ENCODE measurements around the gene CEACAM4. TPM values are rescaled to one million over a fixed set of nuclear protein-coding genes. Genes with fewer than 3 reads are reported as not detected.
"Not testable (repeated sequence)": the region's sequence is repeated elsewhere in the genome, so short reads cannot be mapped to it uniquely, and the experiment has no call there.

The CEACAM4 gene
- 0.16 TPM for polyA plus RNA-seq (ENCODE audit: insufficient read length)

DNA sequence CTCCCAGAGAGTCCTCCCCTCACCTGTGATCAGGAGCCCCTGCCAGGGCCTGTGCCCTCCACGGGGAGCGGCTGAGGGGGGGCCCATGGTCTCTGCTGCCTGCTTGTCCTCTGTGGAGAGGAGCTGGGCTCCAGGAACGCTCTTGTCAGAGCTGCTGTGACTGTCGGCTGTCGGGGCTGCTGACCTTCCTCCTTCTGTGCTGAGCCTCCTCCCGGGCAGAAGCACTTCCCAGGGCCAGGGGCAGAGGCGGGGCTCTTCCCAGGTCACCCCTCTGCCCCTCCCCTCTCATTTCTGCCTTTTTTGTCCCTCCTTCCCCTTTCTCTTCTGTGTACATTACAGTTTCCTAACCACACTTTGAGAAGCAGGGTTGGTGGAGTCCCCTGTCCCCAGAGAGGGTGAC is at the start of gene CEACAM4:
CEACAM4 (minus strand) TSS at position 198 of the 400 bp plus-strand sequence; CDS start at position 87, 111 bp downstream.
- DNase-seq (ENCODE audit: low read depth): no peak

DNA sequence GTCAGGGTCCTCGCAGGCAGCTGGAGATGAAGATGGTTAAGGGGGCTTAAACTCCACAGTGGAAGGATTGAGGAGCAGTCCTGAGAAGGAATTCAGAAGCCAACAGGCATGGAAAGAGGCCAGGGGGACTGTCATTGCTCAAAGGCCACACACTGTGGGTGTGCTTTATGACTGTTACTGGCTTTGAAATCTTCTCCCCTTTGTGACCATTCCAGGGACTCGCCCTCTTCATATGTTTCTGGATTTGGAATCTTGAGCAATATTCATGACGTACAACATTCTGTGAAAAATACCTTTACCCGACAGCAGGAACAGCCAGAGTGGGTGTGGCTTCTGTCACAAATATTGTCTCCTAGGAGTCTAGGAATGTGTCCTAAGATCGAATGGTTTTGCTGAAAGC is 44.6 kb upstream of the CEACAM4 start:
- DNase-seq (ENCODE audit: low read depth): no peak

DNA sequence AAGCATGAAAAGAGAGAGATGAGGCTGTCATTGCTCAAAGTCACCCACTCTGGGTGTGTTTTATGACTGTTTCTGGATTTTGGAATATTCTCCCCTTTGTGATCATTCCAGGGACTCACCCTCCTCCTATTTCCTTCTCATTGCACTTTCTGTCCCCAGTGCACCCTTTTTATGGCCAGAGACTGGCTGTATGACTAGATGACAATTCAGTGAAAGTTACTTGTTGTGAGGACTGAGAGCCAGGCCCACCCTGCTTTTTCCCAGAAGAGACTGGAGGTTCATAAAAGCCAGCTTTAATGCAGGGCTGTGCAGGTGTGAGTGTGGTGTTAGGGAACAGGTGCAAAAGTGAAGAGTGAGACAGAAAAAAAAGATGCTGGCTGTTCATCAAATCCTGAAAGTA is 43.9 kb upstream of the CEACAM4 start:
- DNase-seq (ENCODE audit: low read depth): no peak

DNA sequence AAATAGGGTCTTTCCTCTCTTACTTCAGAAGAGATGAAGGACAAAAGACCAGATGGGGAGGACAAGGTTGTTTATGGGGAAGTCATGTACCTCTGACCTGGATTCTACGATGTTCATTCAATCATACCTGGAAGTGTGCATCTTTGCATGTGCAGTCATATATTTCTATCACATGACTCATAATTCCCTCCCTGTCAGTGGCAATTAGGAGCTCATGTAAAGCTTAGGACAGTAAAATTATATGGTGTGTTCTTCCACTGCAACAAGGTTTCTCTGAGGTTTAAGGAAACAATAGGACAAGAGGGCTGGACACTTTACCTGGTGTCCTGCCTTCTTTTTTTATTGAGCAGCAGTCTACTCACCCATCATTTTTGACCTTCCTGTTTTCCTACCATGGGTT is 41.4 kb upstream of the CEACAM4 start:
- DNase-seq (ENCODE audit: low read depth): no peak

DNA sequence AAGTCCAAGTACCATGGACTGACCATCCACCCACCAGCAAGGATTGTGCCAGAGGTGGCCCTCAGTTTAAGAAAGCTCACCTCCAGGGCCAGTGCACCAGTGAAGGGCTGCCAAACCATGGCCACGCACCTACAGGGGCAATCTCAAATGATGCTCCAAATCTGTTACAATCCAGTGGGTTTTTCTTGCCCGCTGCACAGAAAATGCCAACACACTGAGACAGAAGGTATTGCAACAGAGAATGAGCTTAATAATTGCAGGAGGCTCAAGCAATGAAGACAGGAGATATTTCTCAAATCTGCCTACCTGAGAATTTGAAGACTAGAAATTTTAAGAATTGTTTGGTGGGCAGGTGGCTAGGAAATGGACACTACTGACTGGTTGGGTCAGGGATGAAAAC is 39.2 kb upstream of the CEACAM4 start:
- DNase-seq (ENCODE audit: low read depth): no peak

DNA sequence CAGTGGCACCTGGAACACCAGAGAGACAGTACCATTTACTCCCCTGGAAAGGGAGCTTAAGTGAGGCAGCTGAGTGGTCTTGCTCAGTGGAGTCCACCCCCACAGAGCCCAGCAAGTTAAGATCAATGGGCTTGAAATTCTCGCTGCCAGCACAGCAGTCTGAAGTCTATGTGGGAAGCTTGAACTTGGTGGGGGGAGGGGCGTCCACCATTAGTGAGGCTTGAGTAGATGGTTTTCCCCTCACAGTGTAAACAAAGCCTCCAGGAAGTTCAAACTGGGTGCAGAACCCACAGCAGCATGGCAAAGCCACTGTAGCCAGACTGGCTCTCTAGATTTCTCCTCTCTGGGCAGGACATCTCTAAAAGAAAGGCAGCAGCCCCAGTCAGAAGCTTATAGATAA is 30.3 kb upstream of the CEACAM4 start:
- no peak for DNase-seq (ENCODE audit: low read depth)

DNA sequence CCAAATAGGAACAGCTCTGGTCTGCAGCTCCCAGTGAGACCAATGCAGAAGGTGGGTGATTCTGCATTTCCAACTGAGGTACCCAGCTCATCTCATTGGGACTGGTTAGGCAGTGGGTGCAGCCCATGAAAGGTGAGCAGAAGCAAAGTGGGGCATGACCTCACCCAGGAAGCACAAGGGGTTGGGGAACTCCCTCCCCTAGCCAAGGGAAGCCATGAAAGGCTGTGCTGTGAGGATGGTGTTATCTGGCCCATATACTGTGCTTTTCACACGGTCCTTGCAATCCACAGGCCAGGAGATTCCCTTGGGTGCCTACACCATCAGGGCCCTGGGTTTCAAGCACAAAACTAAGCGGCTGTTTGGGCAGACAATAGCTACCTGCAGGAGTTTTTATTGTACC is 29.9 kb upstream of the CEACAM4 start:
- not testable (repeated sequence) for DNase-seq (ENCODE audit: low read depth)

DNA sequence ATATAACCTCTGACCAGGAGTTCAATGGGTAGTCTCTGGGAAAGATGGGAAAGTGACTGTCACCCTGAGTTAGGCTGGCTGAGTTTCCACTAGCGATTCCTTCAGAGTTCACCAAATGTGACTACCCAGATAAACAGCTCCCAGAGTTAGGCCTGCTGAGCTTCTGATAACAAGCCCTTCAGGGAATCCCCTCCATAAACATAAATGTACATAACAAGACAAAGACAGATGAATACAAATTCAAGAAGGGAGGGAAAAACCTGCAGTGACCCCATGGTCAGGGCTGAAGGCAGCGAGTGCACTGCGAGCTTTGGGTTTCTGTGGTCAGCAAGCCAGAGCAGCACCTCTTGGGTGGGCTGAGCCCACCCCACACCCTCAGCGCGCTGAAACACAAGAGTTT is 25.4 kb upstream of the CEACAM4 start:
- DNase-seq (ENCODE audit: low read depth): no peak

DNA sequence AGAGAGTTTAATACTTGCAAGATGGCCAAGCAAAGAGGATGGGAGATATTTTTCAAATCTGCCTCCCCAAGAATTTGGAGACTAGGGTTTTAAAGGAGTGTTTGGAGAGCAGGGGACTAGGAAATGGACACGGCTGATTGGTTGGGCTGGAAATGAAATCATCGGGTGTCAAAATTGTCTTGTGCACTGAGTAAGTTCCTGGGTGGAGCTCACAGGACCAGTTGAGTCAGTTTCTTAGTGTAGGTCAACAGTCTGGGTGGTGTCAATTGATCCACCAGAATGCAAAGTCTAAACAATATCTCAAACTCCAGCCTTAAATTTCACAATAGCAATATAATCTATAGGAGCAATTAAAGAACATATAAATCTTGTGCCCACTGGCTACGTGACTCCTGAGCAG is 23.0 kb upstream of the CEACAM4 start:
- no peak for DNase-seq (ENCODE audit: low read depth)

DNA sequence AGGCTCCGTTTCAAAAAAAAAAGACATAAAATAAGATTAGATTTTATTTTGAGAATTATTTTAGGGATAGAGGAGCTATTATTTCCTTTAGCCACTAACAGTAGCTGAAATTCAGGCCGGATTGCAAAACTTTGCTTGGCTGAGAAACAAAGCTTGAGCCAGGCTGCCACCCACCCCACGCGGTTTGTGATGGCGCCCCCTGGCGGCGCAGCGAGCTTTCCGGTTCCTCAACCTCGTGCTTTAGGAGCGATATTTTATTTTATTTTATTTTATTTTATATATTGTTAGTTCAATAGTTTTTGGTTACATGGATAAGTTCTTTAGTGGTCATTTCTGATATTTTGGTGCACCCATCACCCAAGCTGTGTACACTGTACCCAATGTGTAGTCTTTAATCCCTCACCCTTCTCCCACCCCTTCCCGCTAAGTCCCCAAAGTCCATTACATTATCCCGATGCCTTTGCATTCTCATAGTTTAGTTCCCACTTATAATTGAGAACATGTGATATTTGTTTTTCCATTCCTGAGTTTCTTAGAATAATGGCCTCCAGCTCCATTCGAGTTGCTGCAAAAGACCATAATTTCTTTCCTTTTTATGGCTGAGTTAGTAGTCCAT is 19.8 kb upstream of the CEACAM4 start:
- DNase-seq (ENCODE audit: low read depth): no peak

DNA sequence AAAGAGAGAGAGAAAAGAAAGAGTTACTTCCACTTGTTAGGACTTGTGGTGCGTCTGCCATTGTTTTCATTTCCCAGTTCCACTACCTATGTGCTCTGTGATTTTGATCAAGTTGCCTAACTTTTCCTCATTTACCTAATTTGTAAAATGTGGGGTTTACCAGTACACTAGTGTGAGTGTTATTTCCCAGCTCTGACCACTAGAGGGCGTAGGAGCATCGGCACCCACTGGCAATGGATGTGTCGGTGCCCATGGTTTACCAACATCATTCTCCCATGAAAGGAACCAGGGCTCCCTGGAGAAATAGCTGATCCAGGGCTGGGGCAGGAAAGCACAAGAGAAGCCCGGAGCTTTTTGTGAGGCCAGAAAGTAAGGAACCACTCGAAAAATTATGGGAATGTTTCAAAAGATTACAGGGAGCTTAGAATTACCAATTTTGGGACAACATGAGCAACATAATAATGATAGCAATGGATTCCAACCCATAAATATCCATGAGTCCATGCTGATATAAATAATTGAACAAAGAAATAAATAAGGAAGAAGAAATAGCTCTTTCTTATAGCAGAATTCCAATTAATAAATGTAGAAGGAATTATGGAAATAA is 15.1 kb upstream of the CEACAM4 start:
- no peak for DNase-seq (ENCODE audit: low read depth)

DNA sequence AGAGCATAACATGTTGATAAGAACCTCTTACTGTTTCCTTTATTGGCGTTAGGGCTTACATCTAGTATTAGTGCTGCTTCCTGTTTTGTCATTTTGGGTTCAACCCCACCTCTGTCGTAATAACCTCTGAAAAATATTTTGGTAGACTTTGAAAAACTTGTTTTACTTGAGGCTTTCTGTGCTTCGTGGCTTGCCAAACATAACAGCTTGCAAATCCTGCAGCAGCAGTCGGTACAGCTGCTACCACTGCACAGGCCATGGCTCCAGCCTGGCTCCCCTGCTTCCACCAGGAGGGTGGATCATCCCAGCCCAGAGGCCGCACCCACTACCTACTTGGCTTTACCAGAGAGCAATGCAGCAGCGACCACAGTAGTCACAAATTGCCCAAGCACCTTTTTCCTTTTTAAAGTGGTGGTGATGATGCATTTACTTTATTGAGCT is 11.8 kb upstream of the CEACAM4 start:
- DNase-seq (ENCODE audit: low read depth): no peak

DNA sequence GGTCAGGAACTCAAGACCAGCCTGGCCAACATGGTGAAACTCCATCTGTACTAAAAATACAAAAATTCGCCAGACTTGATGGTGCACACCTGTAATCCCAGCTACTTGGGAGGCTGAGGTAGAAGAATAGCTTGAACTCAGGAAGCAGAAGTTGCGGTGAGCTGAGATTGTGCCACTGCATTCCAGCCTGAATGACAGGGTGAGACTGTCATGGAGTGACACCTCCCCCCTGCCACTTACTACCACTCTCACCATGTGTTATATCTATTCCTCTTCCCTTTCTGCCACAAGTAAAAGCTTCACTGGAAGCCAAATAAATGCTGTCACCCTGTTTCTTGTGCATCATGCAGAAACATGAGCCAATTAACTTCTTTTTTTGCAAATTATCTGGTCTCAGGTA is 10.6 kb upstream of the CEACAM4 start:
- no peak for DNase-seq (ENCODE audit: low read depth)

DNA sequence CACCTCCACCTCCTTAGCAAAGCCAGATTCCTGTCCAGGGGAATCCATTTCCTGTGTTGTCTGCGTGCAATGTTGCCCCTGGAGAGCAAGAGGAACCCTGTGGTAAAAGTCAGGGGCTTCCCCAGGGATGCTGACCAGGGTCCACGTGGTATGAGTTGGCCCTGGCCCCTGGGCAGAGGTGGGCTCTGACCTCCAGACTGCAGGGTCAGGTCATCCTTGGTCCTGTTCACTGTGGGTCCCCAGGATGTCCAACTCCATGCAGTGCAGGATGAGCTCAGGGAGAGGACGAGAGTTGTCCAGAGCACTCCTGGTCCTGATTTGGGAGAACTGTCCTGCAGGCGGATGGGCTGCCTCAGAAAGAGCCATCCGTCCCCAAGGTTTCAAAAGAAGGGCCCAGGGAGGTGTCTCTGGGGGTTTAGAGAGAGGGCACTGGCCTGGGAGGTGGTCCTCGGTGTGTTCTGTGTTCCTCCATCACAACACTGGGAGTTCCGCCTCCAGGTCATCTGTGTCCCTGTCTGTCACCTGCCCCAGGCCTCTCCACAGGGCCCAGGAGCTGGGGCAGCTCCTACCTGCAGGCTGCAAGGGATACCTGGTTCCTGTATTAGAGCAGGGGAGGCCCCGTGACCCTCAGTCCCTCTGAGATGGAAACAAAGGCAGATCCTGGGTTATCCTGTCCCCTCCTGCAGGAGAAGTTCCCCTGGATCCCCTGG is 1.2 kb upstream of the CEACAM4 start:
- no peak for DNase-seq (ENCODE audit: low read depth)

DNA sequence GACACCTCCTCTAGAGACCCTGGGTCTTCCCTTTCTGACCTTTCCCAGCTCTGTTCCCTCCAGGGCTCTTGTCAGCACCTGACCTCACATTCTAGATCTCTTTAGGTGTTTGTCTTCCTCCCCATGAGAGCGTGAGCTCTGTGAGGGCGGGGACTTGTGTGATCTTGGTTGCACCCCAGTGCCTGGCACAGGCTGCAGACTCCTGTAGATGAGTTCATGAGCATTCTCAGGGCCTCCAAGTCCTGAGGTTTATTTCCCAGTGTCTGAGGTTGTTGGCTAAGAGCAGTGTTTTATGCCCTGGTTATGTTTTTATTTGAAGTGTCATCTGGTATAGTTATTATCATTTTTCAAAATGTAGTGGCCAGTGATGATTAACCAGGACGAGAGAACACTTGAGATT is 596 bp downstream of the CEACAM4 start:
- DNase-seq (ENCODE audit: low read depth): no peak

DNA sequence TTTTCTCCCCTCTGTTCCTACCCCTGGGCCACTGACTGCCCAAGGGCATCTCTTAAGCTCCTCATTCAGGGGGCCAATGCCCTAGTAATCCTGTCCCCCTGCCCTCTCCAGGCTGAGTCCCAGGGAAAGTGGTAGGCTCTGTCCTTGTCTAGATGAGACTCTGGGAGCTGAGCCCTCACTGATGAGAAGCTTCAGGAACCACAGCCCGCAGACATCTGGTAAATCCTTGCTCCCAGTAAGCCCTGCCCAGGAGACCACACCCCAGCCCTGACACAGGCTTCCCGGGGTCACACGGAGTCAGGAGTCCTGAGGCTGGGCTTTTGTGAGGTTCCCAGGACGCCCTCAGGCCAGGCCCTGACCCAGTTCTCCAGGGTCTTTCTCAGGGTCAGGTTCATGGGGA is 1.9 kb downstream of the CEACAM4 start:
- DNase-seq (ENCODE audit: low read depth): no peak

DNA sequence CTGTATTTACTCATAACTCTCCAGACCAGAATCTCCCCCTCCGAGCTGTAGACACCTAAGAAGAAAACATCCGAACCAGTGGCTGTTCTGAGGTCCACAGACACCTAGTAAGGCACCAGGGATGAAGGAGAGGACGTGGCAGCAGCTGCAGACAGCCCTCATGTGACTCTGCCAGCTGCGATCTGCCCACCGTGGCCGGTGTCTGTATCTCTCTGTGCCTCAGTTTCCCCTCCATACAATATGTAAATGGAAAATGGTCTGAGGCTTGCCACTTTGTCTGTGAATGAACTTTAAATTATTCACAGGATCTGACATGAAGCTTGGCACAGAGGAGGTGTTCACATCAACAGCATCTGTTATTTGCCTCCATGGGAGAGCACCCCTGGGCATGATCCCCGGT is 2.4 kb downstream of the CEACAM4 start:
- no peak for DNase-seq (ENCODE audit: low read depth)

DNA sequence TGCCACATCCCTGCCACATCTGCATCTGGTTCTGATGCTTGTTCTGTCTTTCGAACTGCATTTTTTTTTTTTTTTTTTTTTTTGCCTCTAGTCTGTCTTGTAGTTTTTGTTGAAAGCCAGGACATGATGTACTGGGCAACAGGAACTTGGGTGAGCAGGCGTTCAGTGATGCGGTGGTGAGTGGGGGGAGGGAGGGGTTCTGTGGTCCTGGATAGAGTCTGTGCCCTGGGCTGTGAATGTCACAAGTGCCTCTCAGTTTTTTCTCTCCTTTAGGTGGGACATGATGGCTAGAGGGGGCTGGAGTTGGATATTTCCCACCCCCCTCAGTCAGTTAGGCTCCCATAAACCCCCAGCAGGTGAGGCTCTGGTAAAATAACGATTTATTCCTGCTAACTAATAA is 3.5 kb downstream of the CEACAM4 start:
- DNase-seq (ENCODE audit: low read depth): no peak

DNA sequence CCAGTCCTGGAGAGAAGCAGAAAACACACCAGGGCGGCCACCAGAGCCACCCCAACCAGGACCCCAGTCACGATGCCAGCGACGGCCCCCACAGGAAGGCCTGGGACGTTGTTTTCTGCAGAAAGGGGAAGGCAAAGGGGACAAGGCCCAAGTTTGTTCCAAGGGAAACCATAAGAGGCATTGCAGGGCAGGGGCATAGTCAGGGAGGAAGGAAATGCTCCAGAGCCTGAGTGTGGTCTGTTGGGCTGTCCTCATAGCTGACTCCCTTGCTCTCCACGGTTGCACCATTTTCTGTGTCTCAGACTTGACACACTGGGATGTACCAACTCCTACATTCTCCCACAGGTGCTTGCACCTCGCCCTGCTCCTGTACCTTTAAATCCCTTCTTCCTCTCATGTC is 5.2 kb downstream of the CEACAM4 start:
- no peak for DNase-seq (ENCODE audit: low read depth)

DNA sequence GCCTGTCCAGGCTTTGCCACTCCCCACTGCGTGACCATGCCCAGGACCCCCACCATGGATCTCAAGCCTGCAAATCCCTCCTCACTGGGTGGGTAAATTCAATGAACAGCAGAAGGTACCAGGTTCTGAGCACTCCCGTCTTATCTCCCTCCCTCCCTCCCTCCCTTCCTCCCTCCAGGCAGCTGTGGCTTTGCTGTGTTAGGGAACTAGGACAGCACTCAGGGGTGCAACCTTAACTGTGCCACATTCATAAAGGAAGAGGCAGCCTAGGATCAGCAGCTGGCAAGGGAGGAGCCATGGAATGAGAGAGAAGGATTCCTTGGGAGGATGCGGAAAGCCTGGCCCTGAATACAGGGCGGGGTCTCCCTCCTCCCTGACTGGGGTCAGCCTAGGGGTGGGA is 5.6 kb downstream of the CEACAM4 start:
- DNase-seq (ENCODE audit: low read depth): no peak

DNA sequence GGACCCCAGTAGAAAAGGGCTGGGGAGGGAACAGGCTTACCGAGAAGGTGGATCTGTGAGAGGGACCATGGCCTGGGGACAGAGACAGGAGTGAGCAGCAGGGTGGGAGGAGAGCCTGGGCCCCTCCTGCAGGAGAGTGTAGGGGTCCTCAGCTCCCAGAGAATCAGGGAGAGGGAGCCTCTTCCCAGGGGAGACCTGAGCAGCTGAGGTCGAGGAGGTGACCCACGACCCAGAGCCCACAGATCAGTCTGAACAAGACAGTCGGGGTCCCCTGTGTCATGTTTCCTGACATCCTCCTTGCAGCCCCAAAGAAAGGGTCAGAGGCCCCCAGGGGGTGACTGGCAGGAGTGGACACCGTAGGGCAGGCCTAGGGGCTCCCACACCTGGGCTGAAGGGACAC is 6.7 kb downstream of the CEACAM4 start:
- DNase-seq (ENCODE audit: low read depth): no peak

DNA sequence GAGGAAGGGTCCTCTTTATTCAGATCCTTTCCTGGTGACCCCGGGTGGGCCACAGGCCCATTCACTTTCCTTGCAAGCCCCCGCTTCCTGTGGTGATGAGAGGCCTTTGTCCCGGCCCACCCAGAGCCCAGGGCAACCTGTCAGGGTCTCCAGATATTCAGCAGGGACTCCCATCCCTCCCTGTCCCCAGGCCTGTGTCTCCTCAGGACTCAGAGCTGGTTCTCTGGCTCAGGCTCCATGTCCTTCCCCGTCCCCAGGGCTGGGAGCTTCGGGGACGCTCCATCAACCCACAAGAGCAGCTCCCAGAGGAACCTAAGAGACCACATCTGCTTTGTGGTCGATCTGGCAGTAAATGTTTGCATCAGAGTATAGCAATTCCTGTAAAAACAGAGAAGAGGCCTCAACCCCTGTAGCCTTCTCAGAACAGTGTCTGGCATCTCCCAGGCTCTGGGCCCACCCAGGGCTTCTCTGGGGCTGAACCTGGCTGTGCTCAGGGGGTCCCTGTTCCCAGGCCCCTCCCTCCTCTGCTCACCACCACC is 7.8 kb downstream of the CEACAM4 start:
- no peak for DNase-seq (ENCODE audit: low read depth)
